GM12878 (cell line): ENCODE measurements around the gene TSTD2. TPM values are rescaled to one million over a fixed set of nuclear protein-coding genes. Genes with fewer than 3 reads are reported as not detected.

Experiments used
- ATAC-seq: fragments of 200-7000 bp; cut with Tn5 transposase; 3 replicates; pipeline ENCODE4 v1.9.1; 2020; ENCODE audit warnings: mild to moderate bottlenecking, moderate library complexity
- BruUV-seq: library from RNA; stranded (reverse); fragments of 400-500 nt; replicated peaks from 2 replicates; lab custom pipeline; 2021; lab: Mats Ljungman, UMichigan
- CTCF ChIA-PET: fragments of 300-600 bp; sonication (Branson Sonifier 250); formaldehyde crosslinking; extraction: SDS; loops from one replicate; lab custom pipeline; 2021; ENCODE audit warnings: inconsistent platforms; lab: Yijun Ruan, JAX
- POLR2A ChIA-PET: fragments of 350-600 bp; formaldehyde crosslinking; extraction: SDS; loops from one replicate; lab custom pipeline; 2021; ENCODE audit warnings: inconsistent platforms; lab: Charles Lee
- RAD21 ChIA-PET: fragments of 300-600 bp; sonication (Branson Sonifier 250); formaldehyde crosslinking; loops from one replicate; lab custom pipeline; 2023; ENCODE audit warnings: antibody characterized with exemption; ENCODE audit not compliant: unreplicated experiment; lab: Charles Lee
- SMC1A ChIA-PET: fragments of 300-600 bp; sonication (Branson Sonifier 250); formaldehyde crosslinking; loops from one replicate; lab custom pipeline; 2023; ENCODE audit not compliant: unreplicated experiment, uncharacterized antibody; lab: Charles Lee
- DNase-seq: peaks from one replicate; pipeline ENCODE4 v3.0.0-alpha.2; 2011; ENCODE audit warnings: low read depth, low spot score
- FAIRE-seq: peaks from 3 replicates; lab custom pipeline; 2011; peaks lifted over from hg19 to GRCh38; lab: Jason Lieb, UNC
- H2AFZ ChIP-seq: 2 replicates; pipeline ENCODE4 v1.6.0; 2011; ENCODE audit warnings: low read depth, low read length, control low read depth; ENCODE audit not compliant: control insufficient read depth
- H3K27ac ChIP-seq: 2 replicates; pipeline ENCODE4 v1.5.1; 2011; ENCODE audit warnings: control low read depth; ENCODE audit not compliant: control insufficient read depth, insufficient read depth
- H3K27me3 ChIP-seq, 2 experiments: replicated peaks in 1 of 2; 2 replicates each; pipeline versions ENCODE4 v1.6.0 to v1.6.1; 2011; ENCODE audit warnings: low read length in 1 of 2; ENCODE audit not compliant: control insufficient read depth in 2 of 2, insufficient read depth in 2 of 2
- H3K36me3 ChIP-seq, 2 experiments: 2 replicates each; pipeline ENCODE4 v1.5.1; 2011; ENCODE audit warnings: low read length in 1 of 2; ENCODE audit not compliant: control insufficient read depth in 2 of 2, insufficient read depth in 2 of 2
- H3K4me1 ChIP-seq: 2 replicates; pipeline ENCODE4 v1.6.1; 2011; ENCODE audit warnings: mild to moderate bottlenecking, low read length, moderate library complexity, mixed read lengths; ENCODE audit not compliant: control insufficient read depth, insufficient read depth
- H3K4me2 ChIP-seq: 2 replicates; pipeline ENCODE4 v1.6.0; 2011; ENCODE audit warnings: control low read depth; ENCODE audit not compliant: control insufficient read depth, insufficient read depth
- H3K4me3 ChIP-seq: fragments of 200-600 bp; sonication (generic); 2 replicates; pipeline ENCODE4 v1.5.1; 2016
- H3K79me2 ChIP-seq: 2 replicates; pipeline ENCODE4 v1.6.0; 2011; ENCODE audit warnings: low read length; ENCODE audit not compliant: control insufficient read depth, insufficient read depth
- H3K9ac ChIP-seq: 2 replicates; pipeline ENCODE4 v1.8.0; 2011; ENCODE audit warnings: low read length, control low read depth, mixed read lengths; ENCODE audit not compliant: control insufficient read depth, insufficient read depth
- H3K9me3 ChIP-seq: replicated peaks from 3 replicates; pipeline ENCODE4 v1.5.1; 2011; ENCODE audit warnings: mild to moderate bottlenecking, low read length; ENCODE audit not compliant: control insufficient read depth, insufficient read depth
- H4K20me1 ChIP-seq: 2 replicates; pipeline ENCODE4 v1.6.0; 2011; ENCODE audit not compliant: control insufficient read depth, insufficient read depth
- ESRRA ChIP-seq: IDR thresholded peaks from 2 replicates; pipeline ENCODE4 v1.6.1; 2012; ENCODE audit warnings: mild to moderate bottlenecking, low read length, improper control_type of control experiment
- KDM1A ChIP-seq: fragments of 200-600 bp; sonication (generic); IDR thresholded peaks from 2 replicates; pipeline ENCODE4 v1.6.1; 2016; ENCODE audit warnings: borderline replicate concordance
- MEF2B ChIP-seq: fragments of 450-650 bp; IDR thresholded peaks from 2 replicates; pipeline ENCODE4 v1.6.1; 2018; ENCODE audit warnings: mild to moderate bottlenecking, moderate library complexity; ENCODE audit not compliant: partially characterized antibody, poor library complexity, severe bottlenecking
- NFYA ChIP-seq: IDR thresholded peaks from 2 replicates; pipeline ENCODE4 v1.6.1; 2011; ENCODE audit warnings: low read depth, mild to moderate bottlenecking, low read length, improper control_type of control experiment, borderline replicate concordance
- NKRF ChIP-seq: fragments of 450-650 bp; conservative IDR thresholded peaks from 2 replicates; pipeline ENCODE4 v1.6.1; 2017; ENCODE audit warnings: mild to moderate bottlenecking, moderate library complexity
- STAT1 ChIP-seq: fragments of 450-650 bp; conservative IDR thresholded peaks from 2 replicates; pipeline ENCODE4 v1.6.1; 2014; ENCODE audit warnings: antibody characterized with exemption, mild to moderate bottlenecking
- TCF12 ChIP-seq: IDR thresholded peaks from 2 replicates; pipeline ENCODE4 v1.6.1; 2011; ENCODE audit warnings: low read depth, mild to moderate bottlenecking, low read length
- ZNF384 ChIP-seq: IDR thresholded peaks from 2 replicates; pipeline ENCODE4 v1.6.1; 2012; ENCODE audit warnings: low read depth, mild to moderate bottlenecking, low read length, improper control_type of control experiment, borderline replicate concordance
- WGBS: methylation state at CpG from one replicate; pipeline ENCODE4 v1.1.6; 2016; ENCODE audit warnings: low lambda C conversion rate; ENCODE audit not compliant: insufficient replicate concordance, insufficient coverage; ENCODE audit errors: missing lambda C conversion rate; 5-methylcytosine and 5-hydroxymethylcytosine counted together
- in situ Hi-C: fragments of 300-500 bp; cut with MboI; formaldehyde crosslinking; loops from 9 replicates; pipeline ENCODE4 v1.14.3; 2018; ENCODE audit warnings: mixed read lengths
- intact Hi-C: fragments of 100-400 bp; cut with micrococcal nuclease; formaldehyde crosslinking; loops from one replicate; pipeline ENCODE4 v1.14.2; 2022; ENCODE audit not compliant: unreplicated experiment
- polyA plus RNA-seq, 11 experiments: library from polyadenylated mRNA; depleted of rRNA in 4 of 11; unstranded in 6 of 11; stranded (reverse) in 5 of 11; fragments of >200 nt; fragmentation: Nextera tagmentation in 4 of 11; fragmentation: Illumina TruSeq in 1 of 11; extraction: Ambion mirVana in 4 of 11; extraction: Trizol in 1 of 11; gene quantifications; 1 replicate in 1 of 11; 2 replicates in 10 of 11; pipeline versions ENCODE4 v1.2.1 to v1.2.3, GENCODE V29; 2011 to 2016; ENCODE audit warnings: inconsistent platforms in 2 of 11, missing spikeins in 2 of 11, low read depth in 1 of 11
- total RNA-seq, 4 experiments: library from RNA; depleted of rRNA in 3 of 4; stranded (reverse); fragments of >200 nt in 3 of 4; fragmentation: Illumina TruSeq in 1 of 4; extraction: Trizol in 1 of 4; gene quantifications; 2 replicates each; pipeline versions ENCODE4 v1.2.1 to v1.2.3, GENCODE V29; 2013 to 2021

The TSTD2 gene
- total and polyA plus RNA-seq, 10 of the 15 experiments (the other 5 are each of a cell fraction or from before 2014, with no cell fraction given): 5.0 to 30.6 (median 14.1) TPM

GRCh38 chr9:97636903-97637302 lies 3.7 kb upstream of the TSTD2 start:
- ATAC-seq: no peak
- ChIA-PET RAD21 (interaction anchor here (1.3 to 1.7 kb wide), 2 partner anchors 60 to 168 kb away, joined by 3 to 9 read pairs; partner anchors contain the start of gene XPA), POLR2A (interaction anchor here (1.7 kb wide), 1 partner anchor 60 kb away, joined by 7 read pairs; the partner anchor contains the start of gene XPA), CTCF (interaction anchor here (0.9 to 5.5 kb wide), 3 partner anchors 21 to 168 kb away, joined by 3 to 28 read pairs (median 3); no protein-coding TSS in a partner anchor), SMC1A (interaction anchor here (0.8 to 2.4 kb wide), 3 partner anchors 9 to 56 kb away, joined by 3 to 9 read pairs (median 3); no protein-coding TSS in a partner anchor)
- FAIRE-seq: no peak
- H3K4me2 ChIP-seq: peak overlapping the region; percentile 49
- H4K20me1 ChIP-seq: no peaks in the 10 kb centered on the region
- H3K27me3 ChIP-seq: no peaks in the 10 kb centered on the region
- 100% methylated on average over 3 of the region's 3 CpGs for WGBS
- H2AFZ ChIP-seq: no peak overlapping the region
- H3K79me2 ChIP-seq: peaks cover 86% of the 10 kb centered on the region
- DNase-seq: no peak
- in situ Hi-C loops (loop anchor here (25.0 kb wide), 1 partner anchor 1225 kb away; the partner anchor contains the start of gene ZNF367), intact Hi-C loops (no loop called here)
- peak overlapping the region; percentile 53 for H3K4me3 ChIP-seq
- no peak overlapping the region for H3K9ac ChIP-seq
- no peaks in the 10 kb centered on the region for H3K9me3 ChIP-seq
- BruUV-seq: no TSS peak
- H3K36me3 ChIP-seq: 0 out of 4 replicates have a peak, but pooled peaks cover 0 to 3% of the 10 kb centered on the region in 2 experiments
- H3K4me1 ChIP-seq: no peaks in the 10 kb centered on the region
- TF ChIP-seq NKRF: no peak
- TF ChIP-seq NFYA: no peak
- no peak for TF ChIP-seq KDM1A
- TF ChIP-seq MEF2B: no peak
- TF ChIP-seq ESRRA: no peak
- TF ChIP-seq TCF12: no peak
- no peak for TF ChIP-seq ZNF384
- no peak for TF ChIP-seq STAT1
- no peak overlapping the region for H3K27ac ChIP-seq
